ENCODE data around the gene HSPB1.

Gene HSPB1

GRCh38 chr7:76272142-76272541, 30.3 kb upstream of the HSPB1 start:
- TF ChIP-seq CTCF (IDR thresholded peaks at IDR 0.05; ENCODE audit: insufficient read depth, missing control alignments) = no peak
- FAIRE-seq (no peak), DNase-seq (ENCODE audit: insufficient read length, low spot score) (no peak)

GRCh38 chr7:76272851-76273497, 29.5 kb upstream of the HSPB1 start:
- TF ChIP-seq CTCF (IDR thresholded peaks at IDR 0.05; ENCODE audit: insufficient read depth, missing control alignments) = no peak
- DNase-seq (ENCODE audit: insufficient read length, low spot score) (no peak), FAIRE-seq (no peak)

GRCh38 chr7:76273503-76273902, 29.0 kb upstream of the HSPB1 start:
- no peak for FAIRE-seq
- no peak for TF ChIP-seq CTCF (IDR thresholded peaks at IDR 0.05; ENCODE audit: insufficient read depth, missing control alignments)
- no peak for DNase-seq (ENCODE audit: insufficient read length, low spot score)

GRCh38 chr7:76278540-76278939, 23.9 kb upstream of the HSPB1 start:
- FAIRE-seq (no peak), DNase-seq (ENCODE audit: insufficient read length, low spot score) (no peak)
- TF ChIP-seq CTCF (IDR thresholded peaks at IDR 0.05; ENCODE audit: insufficient read depth, missing control alignments) = no peak

- TF ChIP-seq CTCF (IDR thresholded peaks at IDR 0.05; ENCODE audit: insufficient read depth, missing control alignments) = no peak
- FAIRE-seq = no peak
These were observed 22.1 kb upstream of the HSPB1 start for GRCh38 chr7:76280408-76280807.

GRCh38 chr7:76281006-76281705, 21.3 kb upstream of the HSPB1 start:
- FAIRE-seq (no peak), DNase-seq (ENCODE audit: insufficient read length, low spot score) (no peak)
- no peak for TF ChIP-seq CTCF (IDR thresholded peaks at IDR 0.05; ENCODE audit: insufficient read depth, missing control alignments)

More at GRCh38 chr7:76280408-76280807, 22.1 kb upstream of the HSPB1 start:
- DNase-seq (ENCODE audit: insufficient read length, low spot score) = no peak

- TF ChIP-seq CTCF (IDR thresholded peaks at IDR 0.05; ENCODE audit: insufficient read depth, missing control alignments) = no peak
- FAIRE-seq (no peak), DNase-seq (ENCODE audit: insufficient read length, low spot score) (no peak)
These were observed 20.6 kb upstream of the HSPB1 start for GRCh38 chr7:76281706-76282343.

All from D721Med (cell line).